OCI-LY1 (cell line): ENCODE measurements around the gene TNPO2.

Experiments used
- EZH2 ChIP-seq: fragments of 200-600 bp; sonication (generic), shearing (Covaris generic); IDR thresholded peaks from 2 replicates; pipeline ENCODE4 v1.8.0; 2017; ENCODE audit warnings: borderline replicate concordance, mixed run types, mild to moderate bottlenecking, antibody characterized with exemption, low read length, moderate library complexity, mixed read lengths
- TF ChIP-seq, protein P1 (sequence below): fragments of 200-600 bp; sonication (generic), shearing (Covaris generic); IDR thresholded peaks from 2 replicates; pipeline ENCODE4 v1.5.1; 2017; ENCODE audit warnings: mild to moderate bottlenecking, antibody characterized with exemption, low read length, moderate library complexity, mixed read lengths

DNA sequence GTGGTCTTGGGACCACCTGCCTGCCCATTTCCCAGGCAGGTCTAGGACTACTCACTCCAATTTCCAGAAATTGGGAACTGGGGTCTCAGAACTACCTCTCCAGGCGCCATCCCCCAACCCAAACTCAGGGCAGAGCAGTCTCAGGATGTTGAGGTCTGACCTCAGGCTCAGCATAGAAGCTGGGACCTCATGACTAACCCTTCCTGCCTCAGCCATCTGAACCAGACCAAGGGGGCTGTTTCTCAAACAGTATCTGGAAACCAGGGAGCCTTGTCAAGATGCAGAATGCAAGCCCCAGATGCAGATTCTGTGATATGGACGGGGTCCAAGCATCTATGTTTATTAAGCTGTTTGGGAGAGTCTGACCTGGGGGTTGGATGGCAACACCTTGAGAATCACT is 28.6 kb downstream of the TNPO2 start:
- TF ChIP-seq, protein P1, sequence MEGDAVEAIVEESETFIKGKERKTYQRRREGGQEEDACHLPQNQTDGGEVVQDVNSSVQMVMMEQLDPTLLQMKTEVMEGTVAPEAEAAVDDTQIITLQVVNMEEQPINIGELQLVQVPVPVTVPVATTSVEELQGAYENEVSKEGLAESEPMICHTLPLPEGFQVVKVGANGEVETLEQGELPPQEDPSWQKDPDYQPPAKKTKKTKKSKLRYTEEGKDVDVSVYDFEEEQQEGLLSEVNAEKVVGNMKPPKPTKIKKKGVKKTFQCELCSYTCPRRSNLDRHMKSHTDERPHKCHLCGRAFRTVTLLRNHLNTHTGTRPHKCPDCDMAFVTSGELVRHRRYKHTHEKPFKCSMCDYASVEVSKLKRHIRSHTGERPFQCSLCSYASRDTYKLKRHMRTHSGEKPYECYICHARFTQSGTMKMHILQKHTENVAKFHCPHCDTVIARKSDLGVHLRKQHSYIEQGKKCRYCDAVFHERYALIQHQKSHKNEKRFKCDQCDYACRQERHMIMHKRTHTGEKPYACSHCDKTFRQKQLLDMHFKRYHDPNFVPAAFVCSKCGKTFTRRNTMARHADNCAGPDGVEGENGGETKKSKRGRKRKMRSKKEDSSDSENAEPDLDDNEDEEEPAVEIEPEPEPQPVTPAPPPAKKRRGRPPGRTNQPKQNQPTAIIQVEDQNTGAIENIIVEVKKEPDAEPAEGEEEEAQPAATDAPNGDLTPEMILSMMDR: no peak
- TF ChIP-seq EZH2: no peak
